H9 (cell line): ENCODE measurements around the gene RPS28. TPM values are rescaled to one million over a fixed set of nuclear protein-coding genes. Genes with fewer than 3 reads are reported as not detected.

Experiments used
- DNase-seq: peaks from one replicate; pipeline ENCODE4 v3.0.0-alpha.2; 2017
- H2AFZ ChIP-seq: one replicate; pipeline ENCODE4 v1.6.1; 2013; ENCODE audit warnings: mild to moderate bottlenecking, low read length, control low read depth, moderate library complexity
- H2AK5ac ChIP-seq: 2 replicates; pipeline ENCODE4 v1.6.1; 2013; ENCODE audit warnings: low read length, control low read depth, mixed read lengths; ENCODE audit not compliant: insufficient read length
- H2BK120ac ChIP-seq: one replicate; pipeline ENCODE4 v1.6.1; 2013; ENCODE audit warnings: low read depth, mild to moderate bottlenecking, low read length, control low read depth, inconsistent platforms; ENCODE audit not compliant: poor library complexity, severe bottlenecking
- H2BK12ac ChIP-seq: 2 replicates; pipeline ENCODE4 v1.6.1; 2013; ENCODE audit warnings: low read length, control low read depth, mixed read lengths, low read depth; ENCODE audit not compliant: insufficient read length
- H2BK15ac ChIP-seq: 2 replicates; pipeline ENCODE4 v1.6.1; 2013; ENCODE audit warnings: low read depth, low read length, control low read depth
- H2BK20ac ChIP-seq: one replicate; pipeline ENCODE4 v1.6.1; 2013; ENCODE audit warnings: low read depth, mild to moderate bottlenecking, low read length, control low read depth, inconsistent platforms; ENCODE audit not compliant: poor library complexity, severe bottlenecking
- H2BK5ac ChIP-seq: 2 replicates; pipeline ENCODE4 v1.6.1; 2013; ENCODE audit warnings: low read length, control low read depth, mixed read lengths; ENCODE audit not compliant: insufficient read length
- H3K14ac ChIP-seq: 2 replicates; pipeline ENCODE4 v1.6.1; 2013; ENCODE audit warnings: low read length, control low read depth; ENCODE audit not compliant: insufficient read depth
- H3K18ac ChIP-seq: 2 replicates; pipeline ENCODE4 v1.6.1; 2013; ENCODE audit warnings: low read depth, mild to moderate bottlenecking, mixed read lengths, low read length, control low read depth; ENCODE audit not compliant: insufficient read length
- H3K23ac ChIP-seq: 2 replicates; pipeline ENCODE4 v1.6.1; 2013; ENCODE audit warnings: low read length, control low read depth, mixed read lengths, low read depth; ENCODE audit not compliant: insufficient read length
- H3K23me2 ChIP-seq: 2 replicates; pipeline ENCODE4 v1.6.1; 2013; ENCODE audit warnings: low read depth, mild to moderate bottlenecking, mixed read lengths, low read length, control low read depth; ENCODE audit not compliant: insufficient read length, poor library complexity, severe bottlenecking
- H3K27ac ChIP-seq: 2 replicates; pipeline ENCODE4 v1.5.1; 2013; ENCODE audit warnings: low read length, control low read depth, mixed read lengths, low read depth; ENCODE audit not compliant: insufficient read length
- H3K27me3 ChIP-seq: 2 replicates; pipeline ENCODE4 v1.6.1; 2013; ENCODE audit warnings: low read length, control low read depth, inconsistent platforms; ENCODE audit not compliant: insufficient read depth
- H3K4ac ChIP-seq: 2 replicates; pipeline ENCODE4 v1.6.1; 2013; ENCODE audit warnings: low read depth, mild to moderate bottlenecking, control low read depth, inconsistent platforms, low read length, moderate library complexity
- H3K4me1 ChIP-seq: 2 replicates; pipeline ENCODE4 v1.6.1; 2013; ENCODE audit warnings: low read length, control low read depth, inconsistent platforms; ENCODE audit not compliant: insufficient read depth
- H3K4me2 ChIP-seq: 2 replicates; pipeline ENCODE4 v1.6.1; 2013; ENCODE audit warnings: low read length, control low read depth, mixed read lengths; ENCODE audit not compliant: insufficient read length, insufficient read depth
- H3K56ac ChIP-seq: 2 replicates; pipeline ENCODE4 v1.6.1; 2013; ENCODE audit warnings: low read depth, mild to moderate bottlenecking, mixed read lengths, low read length, control low read depth; ENCODE audit not compliant: insufficient read length
- H3K79me1 ChIP-seq: 2 replicates; pipeline ENCODE4 v1.6.1; 2013; ENCODE audit warnings: low read depth, mild to moderate bottlenecking, moderate library complexity, low read length, control low read depth, inconsistent platforms; ENCODE audit not compliant: insufficient read depth, poor library complexity, severe bottlenecking
- H3K79me2 ChIP-seq: 2 replicates; pipeline ENCODE4 v1.6.1; 2013; ENCODE audit warnings: low read length, control low read depth, inconsistent platforms; ENCODE audit not compliant: insufficient read depth
- H3K9ac ChIP-seq: 2 replicates; pipeline ENCODE4 v1.6.1; 2013; ENCODE audit warnings: low read length, control low read depth, mixed read lengths; ENCODE audit not compliant: insufficient read length; ENCODE audit errors: extremely low read depth
- H3K9me3 ChIP-seq: one replicate; pipeline ENCODE4 v1.6.1; 2013; ENCODE audit warnings: low read depth, low read length, inconsistent platforms; ENCODE audit not compliant: control insufficient read depth
- H3T11ph ChIP-seq: one replicate; pipeline ENCODE4 v1.6.1; 2013; ENCODE audit warnings: mild to moderate bottlenecking, low read length, control low read depth, inconsistent platforms
- H4K20me1 ChIP-seq: one replicate; pipeline ENCODE4 v1.6.1; 2013; ENCODE audit not compliant: control insufficient read depth, insufficient read length, insufficient read depth
- H4K5ac ChIP-seq: 2 replicates; pipeline ENCODE4 v1.6.1; 2013; ENCODE audit warnings: low read depth, mild to moderate bottlenecking, mixed read lengths, low read length, control low read depth; ENCODE audit not compliant: insufficient read length
- H4K8ac ChIP-seq: replicated peaks from 2 replicates; pipeline ENCODE4 v1.6.1; 2013; ENCODE audit warnings: low read length, control low read depth, mixed read lengths, low read depth; ENCODE audit not compliant: insufficient read length
- H4K91ac ChIP-seq: 2 replicates; pipeline ENCODE4 v1.6.1; 2013; ENCODE audit warnings: low read depth, mild to moderate bottlenecking, moderate library complexity, mixed read lengths, low read length, control low read depth; ENCODE audit not compliant: insufficient read length
- H3K27ac Mint-ChIP-seq, 3 experiments: 2 replicates in 2 of 3; 3 replicates in 1 of 3; pipeline ENCODE4 v1.8.0; 2020 to 2021; ENCODE audit warnings: mixed read lengths in 3 of 3, mild to moderate bottlenecking in 1 of 3, moderate library complexity in 1 of 3
- H3K27me3 Mint-ChIP-seq: 2 replicates; pipeline ENCODE4 v1.8.0; 2021; ENCODE audit warnings: low read depth, mild to moderate bottlenecking, moderate library complexity, mixed read lengths
- H3K36me3 Mint-ChIP-seq, 3 experiments: 2 replicates in 2 of 3; 3 replicates in 1 of 3; pipeline ENCODE4 v1.8.0; 2020 to 2021; ENCODE audit warnings: low read depth in 3 of 3, mixed read lengths in 3 of 3; ENCODE audit not compliant: insufficient read depth in 1 of 3
- H3K4me1 Mint-ChIP-seq, 2 experiments: 2 replicates each; pipeline ENCODE4 v1.8.0; 2020; ENCODE audit warnings: mixed read lengths in 2 of 2
- H3K4me3 Mint-ChIP-seq, 2 experiments: 2 replicates in 1 of 2; 3 replicates in 1 of 2; pipeline ENCODE4 v1.8.0; 2020 to 2021; ENCODE audit warnings: mild to moderate bottlenecking in 2 of 2, mixed read lengths in 2 of 2, moderate library complexity in 1 of 2
- H3K9me3 Mint-ChIP-seq, 2 experiments: 2 replicates in 1 of 2; 3 replicates in 1 of 2; pipeline ENCODE4 v1.8.0; 2020; ENCODE audit warnings: mild to moderate bottlenecking in 2 of 2, mixed read lengths in 2 of 2, moderate library complexity in 1 of 2
- CTCF ChIP-seq: fragments of 200-600 bp; sonication (generic); conservative IDR thresholded peaks from 3 replicates; pipeline ENCODE4 v1.8.0; 2021; ENCODE audit warnings: antibody characterized with exemption, mild to moderate bottlenecking
- WGBS: extraction: QIAGEN DNeasy Blood & Tissue Kit; methylation state at CpG from one replicate; pipeline ENCODE4 v1.1.7; 2013; ENCODE audit warnings: missing lambda C conversion rate, low lambda C conversion rate, mixed read lengths; ENCODE audit not compliant: insufficient read length; ENCODE audit errors: extremely low coverage; 5-methylcytosine and 5-hydroxymethylcytosine counted together
- total RNA-seq: library from RNA; stranded (reverse); gene quantifications from 2 replicates; pipeline ENCODE4 v1.2.1, GENCODE V29; 2021

RPS28 gene
- total RNA-seq, 1 experiment from 2014 or later, result 1,885 TPM

DNA sequence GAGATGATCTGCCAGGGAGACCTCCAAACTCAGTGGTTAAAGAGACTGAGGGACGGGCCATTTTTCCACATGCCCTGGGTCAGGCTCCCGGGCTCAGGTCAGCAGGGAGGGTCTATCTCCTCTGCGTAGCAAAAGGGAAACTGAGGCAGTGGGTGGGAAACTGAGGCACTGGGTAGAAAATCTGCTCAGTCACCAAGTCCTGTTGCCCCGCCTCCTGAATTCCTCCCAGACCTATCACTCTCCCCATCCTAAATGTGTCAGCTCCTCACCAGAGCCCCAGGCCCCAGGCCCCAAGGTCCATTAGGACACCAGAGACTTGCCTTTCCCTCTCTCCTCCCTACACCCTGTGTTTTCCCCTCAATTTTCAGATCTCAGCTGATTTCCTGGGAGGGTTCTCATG is 15.5 kb upstream of the RPS28 start:
- H4K5ac ChIP-seq, result no peak overlapping the region
- Mint-ChIP-seq H3K9me3 (no peaks in the 10 kb centered on the region), H3K4me3 (no peak overlapping the region), H3K36me3 (peaks cover 23 to 35% (median 23%) of the 10 kb centered on the region in 3 experiments), H3K27me3 (no peaks in the 10 kb centered on the region), H3K4me1 (peaks cover 22 to 30% of the 10 kb centered on the region in 2 experiments), H3K27ac (no peak overlapping the region)
- no peak overlapping the region for H2BK15ac ChIP-seq
- no peak overlapping the region for H4K8ac ChIP-seq
- no peaks in the 10 kb centered on the region for H4K20me1 ChIP-seq
- H3K18ac ChIP-seq, result no peak overlapping the region
- no peak overlapping the region for H3T11ph ChIP-seq
- no peak overlapping the region for H2AK5ac ChIP-seq
- H2AFZ ChIP-seq, result no peak overlapping the region
- H2BK5ac ChIP-seq, result no peak overlapping the region
- H3K23ac ChIP-seq, result no peak overlapping the region
- H3K14ac ChIP-seq, result no peak overlapping the region
- no peak overlapping the region for H2BK120ac ChIP-seq
- peaks cover 11% of the 10 kb centered on the region for H3K23me2 ChIP-seq
- no peaks in the 10 kb centered on the region for H3K27me3 ChIP-seq
- WGBS, result no CpG with 5 or more reads among the region's 4 CpGs
- H2BK20ac ChIP-seq, result no peak overlapping the region
- no peak overlapping the region for H2BK12ac ChIP-seq
- no peak overlapping the region for H3K27ac ChIP-seq
- no peak overlapping the region for H4K91ac ChIP-seq
- no peak for TF ChIP-seq CTCF
- no peaks in the 10 kb centered on the region for H3K9me3 ChIP-seq
- no peak overlapping the region for H3K4me2 ChIP-seq
- H3K4ac ChIP-seq, result no peak overlapping the region
- H3K79me2 ChIP-seq, result no peaks in the 10 kb centered on the region; the same call in 1 of the 2 replicates
- no peaks in the 10 kb centered on the region for H3K79me1 ChIP-seq
- no peak for DNase-seq
- H3K9ac ChIP-seq, result no peak overlapping the region
- no peak overlapping the region for H3K56ac ChIP-seq
- H3K4me1 ChIP-seq, result no peaks in the 10 kb centered on the region
